Stimulated activated naive B cell treated with anti-CD40 and anti-IgM and Interleukin-4, amounts not matched to agents 10 μg/mL and 1 μg/mL and 100 μg/mL, for 72 hours (primary cell): ENCODE data around the gene RREB1.
A peak's percentile ranks its signal among the peaks of the same experiment; 100 is the strongest.

Experiments
- ATAC-seq, 2 donors: fragments of 150-1000 bp; cut with Tn5 transposase; replicated peaks; 2 replicates each; pipeline ENCODE4 v1.10.0; 2021; ENCODE audit warnings: moderate library complexity in 1 of 2
- DNase-seq: peaks from one replicate; pipeline ENCODE4 v3.0.0; 2021
- H3K27ac Mint-ChIP-seq: one replicate; pipeline ENCODE4 v1.8.0; 2022; ENCODE audit warnings: mild to moderate bottlenecking, mixed read lengths
- H3K27me3 Mint-ChIP-seq, 2 donors: one replicate each; pipeline ENCODE4 v1.8.0; 2022; ENCODE audit warnings: mixed read lengths in 2 of 2
- H3K36me3 Mint-ChIP-seq, 2 donors: one replicate each; pipeline ENCODE4 v1.8.0; 2022; ENCODE audit warnings: mixed read lengths in 2 of 2, mild to moderate bottlenecking in 1 of 2
- H3K4me1 Mint-ChIP-seq, 2 donors: one replicate each; pipeline ENCODE4 v1.8.0; 2022; ENCODE audit warnings: mixed read lengths in 2 of 2, mild to moderate bottlenecking in 1 of 2
- H3K4me3 Mint-ChIP-seq, 2 donors: one replicate each; pipeline ENCODE4 v1.8.0; 2022; ENCODE audit warnings: mild to moderate bottlenecking in 2 of 2, mixed read lengths in 2 of 2, moderate library complexity in 1 of 2
- H3K9me3 Mint-ChIP-seq, 2 donors: one replicate each; pipeline ENCODE4 v1.8.0; 2022; ENCODE audit warnings: mixed read lengths in 2 of 2, mild to moderate bottlenecking in 1 of 2

RREB1 gene

DNA sequence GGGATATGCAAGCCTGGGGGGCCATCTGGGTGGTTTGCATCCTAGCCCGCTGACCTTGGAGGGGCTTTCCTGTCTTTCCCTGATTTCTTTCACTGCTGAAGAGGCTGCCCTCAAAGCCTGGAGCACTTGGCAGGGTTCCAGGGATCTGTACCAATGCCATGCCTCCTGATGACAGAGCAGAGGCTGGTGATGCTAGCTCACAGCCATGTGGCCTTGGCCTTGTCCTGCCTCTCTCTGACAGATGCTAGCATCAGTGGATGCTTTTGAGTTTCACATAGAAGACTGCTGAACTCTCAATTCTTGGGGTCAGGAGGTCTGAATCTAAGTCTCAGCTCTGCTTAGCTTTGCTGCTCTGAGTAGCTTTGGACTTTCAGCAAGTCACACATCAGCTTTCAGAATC lies 21.9 kb upstream of the RREB1 start:
- H3K27me3 Mint-ChIP-seq = no peaks in the 10 kb centered on the region
- peaks cover 19 to 30% of the 10 kb centered on the region in 2 donors for H3K4me1 Mint-ChIP-seq
- no peak overlapping the region for H3K4me3 Mint-ChIP-seq
- no peaks in the 10 kb centered on the region for H3K9me3 Mint-ChIP-seq
- ATAC-seq = peak; percentile 43 to 50
- peak overlapping the region; percentile 59 for H3K27ac Mint-ChIP-seq
- DNase-seq = no peak
- no peaks in the 10 kb centered on the region for H3K36me3 Mint-ChIP-seq

DNA sequence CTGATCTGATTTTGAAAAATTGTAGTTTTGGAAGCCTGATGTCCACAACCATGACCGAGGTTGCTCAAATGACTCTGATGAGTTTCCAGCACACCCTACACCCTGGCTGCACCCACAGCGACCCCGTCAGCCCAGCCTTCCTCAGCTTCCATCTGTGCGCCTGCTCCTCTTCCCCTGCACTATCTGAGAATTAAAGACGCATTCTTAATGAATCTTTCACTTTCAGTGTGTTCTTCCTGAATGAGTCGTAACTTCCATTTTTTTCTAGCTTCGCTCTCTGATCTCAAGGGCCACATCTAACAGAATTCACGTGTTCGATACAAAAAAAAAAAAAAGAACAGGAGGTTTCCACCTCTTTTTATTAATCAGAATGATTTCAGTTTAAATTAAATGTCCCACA lies 21.3 kb upstream of the RREB1 start:
- Mint-ChIP-seq H3K36me3 (no peaks in the 10 kb centered on the region), H3K4me3 (peak overlapping the region; percentile 56 to 74), H3K27me3 (no peaks in the 10 kb centered on the region), H3K4me1 (peaks cover 19 to 30% of the 10 kb centered on the region in 2 donors), H3K27ac (peak overlapping the region; percentile 42), H3K9me3 (no peaks in the 10 kb centered on the region)
- peak; percentile 54 for DNase-seq
- peak; percentile 87 to 89 for ATAC-seq

DNA sequence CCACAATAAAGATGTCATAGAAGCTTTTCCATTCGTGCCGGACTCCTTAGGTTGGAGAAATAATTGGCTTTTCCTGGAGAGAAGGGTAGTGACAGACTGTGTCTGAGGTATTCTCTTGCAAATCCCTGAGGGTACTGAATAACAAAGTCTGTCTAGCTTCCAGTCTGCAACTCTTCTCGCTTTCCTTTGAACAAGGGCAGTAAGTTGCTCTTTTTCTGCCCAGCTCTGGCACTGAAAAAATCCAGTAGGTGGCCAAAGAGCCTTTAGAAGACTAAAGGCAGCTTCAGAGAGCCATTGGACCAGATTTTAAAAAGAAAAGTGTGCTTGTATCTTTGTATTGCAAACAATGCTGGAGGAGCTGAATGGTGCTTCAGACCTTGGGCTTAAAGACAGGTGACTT lies 20.7 kb upstream of the RREB1 start:
- Mint-ChIP-seq H3K36me3 (no peaks in the 10 kb centered on the region), H3K27me3 (no peaks in the 10 kb centered on the region), H3K4me3 (peak overlapping the region; percentile 56 to 74), H3K27ac (peak overlapping the region; percentile 42), H3K9me3 (no peaks in the 10 kb centered on the region), H3K4me1 (peaks cover 19 to 30% of the 10 kb centered on the region in 2 donors)
- DNase-seq (no peak), ATAC-seq (peak in 1 of 2 donors; percentile 20)

DNA sequence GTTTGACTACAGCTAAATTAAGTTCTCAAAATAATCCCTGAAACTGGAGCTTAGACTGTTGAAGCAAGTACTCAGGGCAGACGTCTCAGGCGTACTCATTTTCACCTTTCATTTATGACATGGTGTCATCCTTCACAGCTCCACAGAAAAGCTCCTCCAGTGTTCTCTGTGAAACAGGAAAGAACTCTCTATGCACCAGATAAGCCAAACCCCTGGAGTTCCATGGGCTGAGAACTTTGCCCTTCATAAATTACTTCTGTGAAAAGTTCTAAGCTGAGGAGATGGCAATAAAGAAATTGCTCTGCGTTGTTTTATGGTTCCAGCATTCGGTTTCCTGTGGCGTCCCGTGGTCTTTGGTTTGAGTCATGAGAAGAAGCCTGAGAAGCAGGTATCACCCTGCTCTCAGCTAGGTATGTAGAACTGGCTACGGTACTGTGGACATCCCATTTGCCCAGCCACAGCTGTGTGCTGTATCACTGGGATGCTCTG lies 20.2 kb upstream of the RREB1 start:
- Mint-ChIP-seq H3K9me3 (no peaks in the 10 kb centered on the region), H3K27ac (no peak overlapping the region), H3K36me3 (no peaks in the 10 kb centered on the region), H3K27me3 (no peaks in the 10 kb centered on the region), H3K4me3 (peak overlapping the region; percentile 56 to 74), H3K4me1 (peaks cover 19 to 30% of the 10 kb centered on the region in 2 donors)
- no peak for DNase-seq
- ATAC-seq = peak; percentile 33 to 47

DNA sequence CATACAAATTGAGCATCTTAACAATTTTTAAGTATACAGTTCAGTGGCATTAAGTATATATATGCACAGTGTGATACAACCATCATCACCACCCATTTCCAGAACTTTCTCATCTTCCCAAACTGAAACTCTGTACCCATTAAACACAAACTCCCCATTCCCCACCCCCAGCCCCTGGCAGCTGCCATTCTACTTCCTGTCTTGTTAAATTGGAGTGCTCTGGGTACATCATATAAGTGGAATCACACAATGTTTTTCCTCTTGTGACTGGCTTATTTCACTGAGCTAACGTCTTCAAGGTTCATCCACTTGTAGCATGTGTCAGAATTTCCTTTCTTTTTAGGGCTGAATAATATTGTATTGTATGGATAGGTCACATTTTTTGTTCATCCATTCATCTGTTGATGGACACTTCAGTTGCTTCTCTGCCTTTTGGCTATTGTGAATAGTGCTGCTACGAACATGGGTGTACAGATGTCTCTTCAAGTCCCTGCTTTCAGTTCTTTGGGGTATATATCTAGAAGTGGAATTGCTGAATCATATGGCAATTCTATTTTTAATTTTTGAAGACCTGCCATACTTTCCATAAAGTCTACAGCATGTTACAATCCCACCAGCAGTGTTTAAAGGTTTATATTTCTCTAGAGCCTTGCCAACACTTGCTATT lies 19.6 kb upstream of the RREB1 start:
- ATAC-seq (peak in 1 of 2 donors; percentile 24), DNase-seq (no peak)
- peak overlapping the region; percentile 83 for H3K27ac Mint-ChIP-seq
- no peaks in the 10 kb centered on the region for H3K36me3 Mint-ChIP-seq
- H3K9me3 Mint-ChIP-seq = no peaks in the 10 kb centered on the region
- peak overlapping the region in 1 of 2 donors; percentile 52 for H3K4me3 Mint-ChIP-seq
- H3K27me3 Mint-ChIP-seq = no peaks in the 10 kb centered on the region
- H3K4me1 Mint-ChIP-seq = peaks cover 19 to 30% of the 10 kb centered on the region in 2 donors

DNA sequence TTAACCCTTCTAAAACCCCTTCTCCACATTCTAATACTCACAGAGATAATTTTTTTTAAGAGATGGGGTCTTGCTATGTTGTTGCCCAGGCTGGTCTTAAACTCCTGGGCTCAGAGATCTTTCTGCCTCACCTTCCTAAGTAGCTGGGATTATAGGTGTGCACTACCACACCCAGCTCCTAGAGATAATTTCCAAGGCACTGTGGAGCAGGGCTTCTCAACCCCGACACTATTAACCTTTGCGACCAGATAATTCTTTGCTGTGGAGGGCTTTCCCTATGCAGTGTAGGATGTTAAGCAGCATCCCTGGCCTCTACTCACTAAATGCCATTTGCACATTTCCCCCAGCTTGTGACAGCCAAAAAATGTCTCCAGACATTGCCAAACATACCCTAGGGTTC lies 8.8 kb upstream of the RREB1 start:
- Mint-ChIP-seq H3K4me3 (no peak overlapping the region), H3K4me1 (peaks cover 13 to 14% of the 10 kb centered on the region in 2 donors), H3K27me3 (no peaks in the 10 kb centered on the region), H3K9me3 (no peaks in the 10 kb centered on the region), H3K36me3 (no peaks in the 10 kb centered on the region), H3K27ac (no peak overlapping the region)
- ATAC-seq (no peak), DNase-seq (no peak)

DNA sequence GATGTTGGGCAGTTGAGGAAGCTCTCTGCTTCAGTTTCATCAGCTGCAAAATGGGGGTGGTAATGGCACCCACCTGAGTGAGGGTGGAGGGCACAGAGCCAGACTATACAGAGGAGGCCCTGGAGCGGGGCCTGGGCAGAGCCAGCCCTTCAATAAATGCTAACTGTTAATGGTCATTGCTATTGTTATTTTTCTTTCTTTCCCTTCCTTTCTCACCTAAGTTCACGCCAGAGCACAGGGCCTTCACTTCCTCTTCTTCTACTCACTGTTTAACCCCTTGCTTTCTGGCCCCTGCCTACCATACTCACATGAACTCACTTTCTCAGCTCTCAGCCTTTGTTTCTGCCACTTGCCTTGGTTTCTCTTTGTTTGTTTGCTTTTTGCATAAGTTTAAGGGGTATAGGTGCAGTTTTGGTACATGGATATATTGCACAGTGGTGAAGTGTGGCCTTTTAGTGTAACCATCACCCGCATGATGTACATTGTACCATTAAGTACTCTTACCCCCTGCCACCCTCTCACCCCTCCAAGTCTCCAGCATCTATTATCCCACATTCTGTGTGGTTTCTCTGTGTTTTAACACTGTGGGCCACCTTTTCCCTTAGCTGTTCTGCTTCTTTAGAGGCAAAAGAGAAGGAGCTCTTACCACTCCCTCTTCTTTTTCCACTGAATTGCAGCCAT lies 7.5 kb upstream of the RREB1 start:
- no peak overlapping the region for H3K27ac Mint-ChIP-seq
- no peak overlapping the region for H3K4me3 Mint-ChIP-seq
- H3K27me3 Mint-ChIP-seq = no peaks in the 10 kb centered on the region
- no peaks in the 10 kb centered on the region for H3K9me3 Mint-ChIP-seq
- peaks cover 13 to 14% of the 10 kb centered on the region in 2 donors for H3K4me1 Mint-ChIP-seq
- ATAC-seq (peak; percentile 81 to 83), DNase-seq (no peak)
- H3K36me3 Mint-ChIP-seq = no peaks in the 10 kb centered on the region

DNA sequence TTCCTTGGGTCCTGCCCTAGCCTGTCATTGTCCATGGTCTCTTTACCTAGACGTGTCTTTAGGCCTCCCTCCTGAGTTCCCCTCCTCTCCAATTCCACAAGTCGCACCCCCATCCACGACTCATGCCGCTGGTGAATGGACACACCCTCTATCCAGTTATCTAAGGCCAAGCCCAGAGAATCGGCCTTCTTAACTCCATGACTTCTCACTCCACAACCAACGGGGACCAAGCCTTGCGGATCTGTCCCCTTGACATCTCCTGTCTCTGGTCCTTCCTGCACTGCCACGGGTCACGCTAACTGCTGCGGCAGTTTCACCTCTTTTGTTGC lies 7.0 kb upstream of the RREB1 start:
- H3K4me1 Mint-ChIP-seq = peaks cover 13 to 14% of the 10 kb centered on the region in 2 donors
- H3K27ac Mint-ChIP-seq = peak overlapping the region; percentile 48
- H3K4me3 Mint-ChIP-seq = no peak overlapping the region
- no peaks in the 10 kb centered on the region for H3K27me3 Mint-ChIP-seq
- no peaks in the 10 kb centered on the region for H3K9me3 Mint-ChIP-seq
- H3K36me3 Mint-ChIP-seq = no peaks in the 10 kb centered on the region
- DNase-seq = no peak
- no peak for ATAC-seq

DNA sequence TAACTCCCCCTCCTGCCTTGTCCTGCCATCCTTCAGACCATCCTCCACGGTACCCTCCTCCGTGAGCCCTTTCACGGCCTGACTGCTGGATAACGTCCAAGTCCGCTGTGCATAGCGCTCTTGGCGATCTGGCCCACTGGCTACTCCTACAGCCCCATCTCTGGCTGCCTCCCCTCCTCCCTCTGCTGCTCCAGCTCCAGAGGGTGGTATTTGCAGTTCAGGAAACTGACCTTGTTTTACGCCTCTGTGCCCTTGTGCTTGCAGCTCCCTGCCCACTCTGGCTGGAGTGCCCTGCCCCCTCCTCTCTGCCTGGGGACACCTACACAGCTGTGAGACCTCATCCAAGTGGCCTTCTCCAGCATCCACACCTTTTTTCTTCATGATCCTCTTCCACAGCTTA lies 6.5 kb upstream of the RREB1 start:
- no peak for ATAC-seq
- no peak for DNase-seq
- Mint-ChIP-seq H3K4me1 (peaks cover 14 to 17% of the 10 kb centered on the region in 2 donors), H3K4me3 (no peak overlapping the region), H3K9me3 (no peaks in the 10 kb centered on the region), H3K36me3 (no peaks in the 10 kb centered on the region), H3K27ac (peak overlapping the region; percentile 48), H3K27me3 (no peaks in the 10 kb centered on the region)

DNA sequence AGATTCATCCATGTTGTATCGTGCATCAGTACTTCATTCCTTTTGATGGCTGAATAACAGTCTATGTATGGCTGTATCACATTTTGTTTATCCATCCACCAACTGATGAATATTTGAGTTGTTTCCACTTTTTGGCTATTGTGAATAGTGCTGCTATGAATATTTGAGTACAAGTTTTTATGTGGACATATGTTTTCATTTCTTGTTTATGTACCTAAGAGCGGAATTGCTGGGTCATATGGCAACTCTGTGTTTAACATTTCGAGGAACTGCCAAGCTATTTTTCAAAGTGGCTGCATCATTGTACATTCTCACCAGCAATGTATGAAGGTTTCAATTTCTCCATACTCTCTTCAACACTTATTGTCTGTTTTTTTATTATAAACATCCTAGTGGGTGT lies 3.0 kb upstream of the RREB1 start:
- DNase-seq (no peak), ATAC-seq (no peak)
- Mint-ChIP-seq H3K4me3 (no peak overlapping the region), H3K4me1 (peaks cover 21 to 28% of the 10 kb centered on the region in 2 donors), H3K9me3 (no peaks in the 10 kb centered on the region), H3K27me3 (no peaks in the 10 kb centered on the region), H3K36me3 (peaks cover 3 to 4% of the 10 kb centered on the region in 2 donors), H3K27ac (no peak overlapping the region)

DNA sequence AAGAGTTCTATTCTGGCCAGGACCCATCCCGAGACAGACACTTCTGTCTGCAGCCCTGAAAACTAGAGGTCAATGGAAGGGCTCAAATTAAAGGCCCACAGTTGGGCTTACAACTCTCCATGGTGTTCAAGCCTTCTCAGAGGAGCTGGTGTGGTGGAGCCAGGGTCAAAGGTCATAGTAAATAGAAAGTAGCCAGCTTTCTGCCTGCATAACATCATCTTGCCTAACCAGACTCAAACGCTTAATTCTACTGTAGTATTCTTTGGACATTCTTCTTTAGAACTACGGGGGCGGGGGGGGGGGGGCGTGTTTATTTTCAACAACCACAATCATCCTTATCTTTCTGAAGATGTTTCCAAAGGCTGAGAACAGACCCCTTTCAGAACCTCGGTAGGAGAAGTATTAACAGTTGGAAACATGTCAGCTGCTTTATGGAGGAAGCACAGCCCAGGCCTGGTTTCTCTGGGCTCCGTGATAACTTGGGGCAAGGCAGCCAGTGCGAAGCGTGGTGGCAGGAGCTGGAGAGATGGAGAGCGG lies 1.5 kb upstream of the RREB1 start:
- Mint-ChIP-seq H3K27ac (peak overlapping the region; percentile 97), H3K36me3 (peaks cover 3 to 4% of the 10 kb centered on the region in 2 donors), H3K4me3 (peak overlapping the region; percentile 82 to 96), H3K9me3 (no peaks in the 10 kb centered on the region), H3K27me3 (no peaks in the 10 kb centered on the region), H3K4me1 (peaks cover 21 to 30% of the 10 kb centered on the region in 2 donors)
- no peak for DNase-seq
- no peak for ATAC-seq

DNA sequence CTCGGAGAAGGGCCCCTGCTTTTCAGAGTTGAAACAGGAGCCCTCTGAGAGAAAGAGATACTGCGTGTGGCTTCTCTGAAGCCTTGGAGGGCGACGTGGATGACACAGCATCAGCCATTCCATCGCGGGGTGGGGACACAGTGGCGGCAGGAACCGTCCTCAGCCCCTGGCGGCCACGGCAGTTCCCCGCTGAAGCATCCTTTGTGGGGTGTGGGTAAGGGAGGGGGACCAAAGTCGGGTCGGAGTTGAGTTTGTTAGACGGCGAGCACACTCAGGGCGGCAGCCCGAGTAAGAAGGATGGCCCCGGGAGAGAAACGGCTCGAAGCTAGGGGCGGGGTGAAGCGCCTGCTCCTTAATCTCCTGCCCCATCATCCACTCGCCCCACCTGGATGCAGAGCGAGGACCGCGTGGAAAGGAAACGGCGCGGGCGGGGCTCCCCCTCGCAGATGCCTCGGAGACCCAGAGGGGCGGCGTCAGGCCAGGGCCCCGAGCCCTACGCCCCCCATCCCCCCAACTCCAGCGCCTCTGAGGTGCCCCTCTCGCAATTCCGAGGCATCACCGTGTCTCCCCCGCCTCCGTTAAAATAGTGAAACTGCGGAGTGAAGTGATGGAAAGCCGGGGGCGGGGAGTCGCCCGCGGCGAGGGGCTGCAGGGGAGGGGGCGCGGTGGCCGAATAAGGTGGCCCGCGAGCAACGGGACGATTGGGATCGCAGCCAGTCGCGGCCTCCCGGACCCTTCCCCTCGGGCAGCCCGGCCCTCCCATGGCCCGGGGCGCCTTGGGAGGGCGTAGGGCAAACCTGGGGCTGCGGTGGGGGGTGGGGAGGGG lies 796 bp upstream of the RREB1 start:
- Mint-ChIP-seq H3K4me1 (peaks cover 20 to 31% of the 10 kb centered on the region in 2 donors), H3K27me3 (no peaks in the 10 kb centered on the region), H3K4me3 (peak overlapping the region; percentile 82 to 96), H3K36me3 (peaks cover 3 to 4% of the 10 kb centered on the region in 2 donors), H3K9me3 (no peaks in the 10 kb centered on the region), H3K27ac (peak overlapping the region; percentile 97)
- DNase-seq = peak; percentile 51
- ATAC-seq = peak; percentile 61 to 66

DNA sequence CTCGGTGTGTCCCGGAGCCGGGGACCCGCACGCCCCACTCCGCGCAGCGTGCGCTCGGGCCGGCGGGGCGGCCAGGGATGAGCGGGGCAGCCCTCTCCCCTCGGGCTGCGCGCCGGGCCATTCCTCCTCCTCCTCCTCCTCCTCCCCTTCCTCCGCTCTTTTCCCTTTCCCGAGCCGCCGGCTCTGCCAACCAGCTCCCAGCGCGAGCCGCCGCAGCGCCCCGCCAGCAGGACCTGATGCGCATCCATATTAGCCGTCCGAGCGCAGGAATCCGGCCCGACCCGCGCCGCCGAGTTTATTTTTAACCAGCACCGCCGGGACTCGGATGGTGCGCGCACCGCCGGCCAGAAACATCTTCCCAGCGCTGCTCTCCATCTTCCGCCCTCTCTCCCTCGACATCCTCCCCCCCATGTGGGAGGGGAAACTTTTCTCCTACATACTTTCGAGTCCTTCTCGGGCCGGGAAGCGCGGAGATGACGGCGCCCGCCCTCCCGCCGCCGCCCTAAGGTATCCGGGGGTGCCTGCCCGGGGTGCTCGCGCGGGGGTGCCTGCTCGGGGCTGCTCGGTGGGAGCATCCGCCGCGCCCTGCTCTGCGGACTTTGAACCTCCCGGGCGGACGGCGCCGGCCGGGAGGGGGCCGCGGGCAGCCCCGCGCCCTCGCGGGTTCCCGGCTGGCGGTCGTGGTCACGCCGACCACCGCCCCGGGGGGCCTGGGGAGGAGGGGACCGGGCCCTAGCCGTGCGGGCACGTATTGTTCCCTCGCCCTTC lies 619 bp downstream of the RREB1 start:
- peak; percentile 26 for DNase-seq
- peaks cover 4 to 7% of the 10 kb centered on the region in 2 donors for H3K36me3 Mint-ChIP-seq
- ATAC-seq = peak; percentile 14 to 20
- no peaks in the 10 kb centered on the region for H3K9me3 Mint-ChIP-seq
- peak overlapping the region; percentile 93 to 96 for H3K4me3 Mint-ChIP-seq
- peak overlapping the region; percentile 98 for H3K27ac Mint-ChIP-seq
- peaks cover 29 to 44% of the 10 kb centered on the region in 2 donors for H3K4me1 Mint-ChIP-seq
- no peaks in the 10 kb centered on the region for H3K27me3 Mint-ChIP-seq
